HL-60 (cell line): Measurements from ENCODE around the gene GALNT7.

Experiments used
- DNase-seq, 2 experiments: peaks; one replicate each; pipeline ENCODE4 v3.0.0-alpha.2; 2010 to 2020; ENCODE audit warnings: low read depth in 1 of 2, low spot score in 1 of 2
- H3K27ac ChIP-seq: fragments of 250-450 bp; sonication (Bioruptor Pico); replicated peaks from 2 replicates; pipeline ENCODE4 v1.5.1; 2020; ENCODE audit warnings: mild to moderate bottlenecking, moderate library complexity
- H3K27me3 ChIP-seq: fragments of 250-450 bp; sonication (Bioruptor Pico); 2 replicates; pipeline ENCODE4 v1.5.1; 2021; ENCODE audit warnings: mild to moderate bottlenecking, moderate library complexity; ENCODE audit not compliant: insufficient read depth, poor library complexity, severe bottlenecking
- H3K4me3 ChIP-seq: replicated peaks from 2 replicates; pipeline ENCODE4 v1.5.1; 2011; ENCODE audit warnings: mild to moderate bottlenecking, control low read depth, low read length; ENCODE audit not compliant: insufficient read depth
- GABPA ChIP-seq: IDR thresholded peaks from 2 replicates; pipeline ENCODE4 v1.6.1; 2012; ENCODE audit warnings: low read depth
- POLR2AphosphoS5 ChIP-seq: IDR thresholded peaks from 2 replicates; pipeline ENCODE4 v1.6.1; 2012; ENCODE audit warnings: low read depth
- SPI1 ChIP-seq: IDR thresholded peaks from 2 replicates; pipeline ENCODE4 v1.6.1; 2012; ENCODE audit warnings: low read depth, mild to moderate bottlenecking, borderline replicate concordance
- TF ChIP-seq, protein P1 (sequence below): IDR thresholded peaks from one replicate; pipeline ENCODE4 v1.5.1; 2011; ENCODE audit warnings: low read length, control low read depth, inconsistent platforms; ENCODE audit not compliant: insufficient read depth
- TF ChIP-seq, protein P2 (sequence below): IDR thresholded peaks from 2 replicates; pipeline ENCODE4 v1.6.1; 2012; ENCODE audit warnings: low read depth; ENCODE audit not compliant: insufficient replicate concordance

GALNT7 gene

DNA sequence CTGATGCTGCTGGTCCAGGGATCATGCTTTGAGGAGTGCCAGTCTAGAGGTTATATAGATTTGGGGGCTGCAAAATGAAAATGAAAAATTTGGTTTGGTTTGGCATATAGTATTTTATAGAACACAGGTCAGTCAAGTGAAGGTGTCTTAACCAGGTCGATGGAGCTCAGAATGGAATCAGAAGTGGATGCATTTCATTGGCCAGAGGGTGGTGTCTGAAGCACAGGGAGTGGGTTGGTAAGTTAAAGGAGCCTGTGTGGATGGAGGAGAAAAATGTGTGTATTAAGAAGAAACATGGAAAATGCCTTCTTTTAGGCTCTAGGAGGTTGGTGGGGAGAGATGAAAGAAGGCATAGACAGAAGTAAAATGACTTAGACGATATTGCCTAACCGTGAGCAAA, 8.6 kb downstream of the GALNT7 start:
- H3K27me3 ChIP-seq: no peaks in the 10 kb centered on the region
- no peak overlapping the region for H3K27ac ChIP-seq
- TF ChIP-seq, protein P1, sequence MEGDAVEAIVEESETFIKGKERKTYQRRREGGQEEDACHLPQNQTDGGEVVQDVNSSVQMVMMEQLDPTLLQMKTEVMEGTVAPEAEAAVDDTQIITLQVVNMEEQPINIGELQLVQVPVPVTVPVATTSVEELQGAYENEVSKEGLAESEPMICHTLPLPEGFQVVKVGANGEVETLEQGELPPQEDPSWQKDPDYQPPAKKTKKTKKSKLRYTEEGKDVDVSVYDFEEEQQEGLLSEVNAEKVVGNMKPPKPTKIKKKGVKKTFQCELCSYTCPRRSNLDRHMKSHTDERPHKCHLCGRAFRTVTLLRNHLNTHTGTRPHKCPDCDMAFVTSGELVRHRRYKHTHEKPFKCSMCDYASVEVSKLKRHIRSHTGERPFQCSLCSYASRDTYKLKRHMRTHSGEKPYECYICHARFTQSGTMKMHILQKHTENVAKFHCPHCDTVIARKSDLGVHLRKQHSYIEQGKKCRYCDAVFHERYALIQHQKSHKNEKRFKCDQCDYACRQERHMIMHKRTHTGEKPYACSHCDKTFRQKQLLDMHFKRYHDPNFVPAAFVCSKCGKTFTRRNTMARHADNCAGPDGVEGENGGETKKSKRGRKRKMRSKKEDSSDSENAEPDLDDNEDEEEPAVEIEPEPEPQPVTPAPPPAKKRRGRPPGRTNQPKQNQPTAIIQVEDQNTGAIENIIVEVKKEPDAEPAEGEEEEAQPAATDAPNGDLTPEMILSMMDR: no peak
- TF ChIP-seq POLR2AphosphoS5: no peak
- no peak for TF ChIP-seq GABPA
- TF ChIP-seq SPI1: no peak
- TF ChIP-seq, protein P2, sequence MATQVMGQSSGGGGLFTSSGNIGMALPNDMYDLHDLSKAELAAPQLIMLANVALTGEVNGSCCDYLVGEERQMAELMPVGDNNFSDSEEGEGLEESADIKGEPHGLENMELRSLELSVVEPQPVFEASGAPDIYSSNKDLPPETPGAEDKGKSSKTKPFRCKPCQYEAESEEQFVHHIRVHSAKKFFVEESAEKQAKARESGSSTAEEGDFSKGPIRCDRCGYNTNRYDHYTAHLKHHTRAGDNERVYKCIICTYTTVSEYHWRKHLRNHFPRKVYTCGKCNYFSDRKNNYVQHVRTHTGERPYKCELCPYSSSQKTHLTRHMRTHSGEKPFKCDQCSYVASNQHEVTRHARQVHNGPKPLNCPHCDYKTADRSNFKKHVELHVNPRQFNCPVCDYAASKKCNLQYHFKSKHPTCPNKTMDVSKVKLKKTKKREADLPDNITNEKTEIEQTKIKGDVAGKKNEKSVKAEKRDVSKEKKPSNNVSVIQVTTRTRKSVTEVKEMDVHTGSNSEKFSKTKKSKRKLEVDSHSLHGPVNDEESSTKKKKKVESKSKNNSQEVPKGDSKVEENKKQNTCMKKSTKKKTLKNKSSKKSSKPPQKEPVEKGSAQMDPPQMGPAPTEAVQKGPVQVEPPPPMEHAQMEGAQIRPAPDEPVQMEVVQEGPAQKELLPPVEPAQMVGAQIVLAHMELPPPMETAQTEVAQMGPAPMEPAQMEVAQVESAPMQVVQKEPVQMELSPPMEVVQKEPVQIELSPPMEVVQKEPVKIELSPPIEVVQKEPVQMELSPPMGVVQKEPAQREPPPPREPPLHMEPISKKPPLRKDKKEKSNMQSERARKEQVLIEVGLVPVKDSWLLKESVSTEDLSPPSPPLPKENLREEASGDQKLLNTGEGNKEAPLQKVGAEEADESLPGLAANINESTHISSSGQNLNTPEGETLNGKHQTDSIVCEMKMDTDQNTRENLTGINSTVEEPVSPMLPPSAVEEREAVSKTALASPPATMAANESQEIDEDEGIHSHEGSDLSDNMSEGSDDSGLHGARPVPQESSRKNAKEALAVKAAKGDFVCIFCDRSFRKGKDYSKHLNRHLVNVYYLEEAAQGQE: no peak
- H3K4me3 ChIP-seq: no peak overlapping the region
- no peak for DNase-seq

DNA sequence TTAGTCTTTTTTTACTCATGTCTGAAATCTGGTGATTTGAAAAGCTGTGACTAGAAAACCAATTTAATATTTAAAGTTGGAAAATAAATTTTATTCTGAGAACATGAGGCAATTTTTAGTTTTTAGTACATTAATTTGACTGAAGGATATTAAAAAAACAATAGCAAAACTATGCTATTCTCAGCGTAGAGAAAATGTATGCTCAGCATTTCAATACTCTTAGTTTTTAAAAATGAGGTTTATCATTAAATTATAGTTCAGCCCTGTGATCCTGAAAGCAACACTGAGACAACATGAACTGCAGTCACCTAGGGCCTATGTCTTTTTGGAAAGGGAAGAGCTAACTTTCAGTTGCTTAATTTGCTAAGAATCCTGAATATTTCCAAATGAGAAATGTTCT, 9.5 kb downstream of the GALNT7 start:
- Histone ChIP-seq H3K4me3 (no peak overlapping the region), H3K27me3 (no peaks in the 10 kb centered on the region), H3K27ac (no peak overlapping the region)
- no peak for DNase-seq
- TF ChIP-seq GABPA (no peak), POLR2AphosphoS5 (no peak), SPI1 (no peak)
- TF ChIP-seq, protein P1: no peak
- TF ChIP-seq, protein P2: no peak

DNA sequence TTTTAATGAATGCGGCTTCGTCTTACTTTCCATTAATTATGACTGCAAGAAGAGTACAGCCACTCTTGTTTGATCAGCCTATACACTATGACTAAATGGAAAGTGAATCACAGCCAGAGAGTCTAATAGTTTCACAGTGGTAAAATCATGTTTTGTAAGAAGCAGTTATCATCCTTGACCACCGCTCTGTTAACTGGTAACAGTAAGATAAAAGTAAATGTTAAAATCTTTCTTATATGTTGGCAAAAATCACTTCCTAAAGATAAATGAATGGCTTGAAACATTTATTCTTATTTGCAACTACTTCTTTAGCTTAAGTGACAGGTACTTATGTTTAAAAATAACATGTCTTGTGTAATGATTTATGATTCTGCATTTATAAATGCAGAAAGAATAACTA, 13.2 kb downstream of the GALNT7 start:
- Histone ChIP-seq H3K4me3 (no peak overlapping the region), H3K27ac (no peak overlapping the region)
- no peak for DNase-seq

More for the DNA sequence above, 13.2 kb downstream of the GALNT7 start:
- TF ChIP-seq, protein P2: no peak
- TF ChIP-seq POLR2AphosphoS5: no peak
- TF ChIP-seq GABPA: no peak
- TF ChIP-seq SPI1: no peak
- TF ChIP-seq, protein P1: no peak
- H3K27me3 ChIP-seq: no peaks in the 10 kb centered on the region
